Liver (tissue), 9 donors: ENCODE measurements around the gene AZGP1. TPM values are rescaled to one million over a fixed set of nuclear protein-coding genes. Genes with fewer than 3 reads are reported as not detected.

Experiments used
- DNase-seq: peaks from one replicate; pipeline ENCODE4 v3.0.0-alpha.2; 2017; ENCODE audit warnings: low spot score
- H3K27ac ChIP-seq, 2 donors: one replicate each; pipeline ENCODE4 v1.7.0; 2013; ENCODE audit warnings: inconsistent platforms in 2 of 2, low read length in 2 of 2, control low read depth in 1 of 2, low read depth in 1 of 2, mild to moderate bottlenecking in 1 of 2
- H3K27me3 ChIP-seq, 4 donors: one replicate each; pipeline versions ENCODE4 v1.6.1 to v1.7.0; 2013; ENCODE audit warnings: low read length in 3 of 4, inconsistent platforms in 1 of 4, mild to moderate bottlenecking in 1 of 4, moderate library complexity in 1 of 4; ENCODE audit not compliant: control insufficient read depth in 4 of 4, insufficient read depth in 4 of 4
- H3K36me3 ChIP-seq, 4 donors: one replicate each; pipeline versions ENCODE4 v1.6.1 to v1.7.0; 2013; ENCODE audit warnings: low read length in 3 of 4, mild to moderate bottlenecking in 3 of 4, low read depth in 1 of 4, moderate library complexity in 1 of 4; ENCODE audit not compliant: control insufficient read depth in 4 of 4, insufficient read depth in 3 of 4
- H3K4me1 ChIP-seq, 4 donors: one replicate each; pipeline versions ENCODE4 v1.6.1 to v1.7.0; 2013; ENCODE audit warnings: low read length in 3 of 4, mild to moderate bottlenecking in 3 of 4, moderate library complexity in 1 of 4; ENCODE audit not compliant: control insufficient read depth in 4 of 4, insufficient read depth in 4 of 4
- H3K4me3 ChIP-seq, 3 donors: one replicate each; pipeline versions ENCODE4 v1.6.1 to v1.7.0; 2013; ENCODE audit warnings: low read length in 3 of 3, control low read depth in 1 of 3, low read depth in 1 of 3, mild to moderate bottlenecking in 1 of 3
- H3K9ac ChIP-seq, 2 donors: one replicate each; pipeline ENCODE4 v1.7.0; 2013; ENCODE audit warnings: low read length in 2 of 2, mild to moderate bottlenecking in 2 of 2, moderate library complexity in 2 of 2, control low read depth in 1 of 2, low read depth in 1 of 2
- H3K9me3 ChIP-seq, 4 donors: one replicate each; pipeline versions ENCODE4 v1.6.1 to v1.7.0; 2013; ENCODE audit warnings: low read length in 3 of 4; ENCODE audit not compliant: control insufficient read depth in 4 of 4
- ATF3 ChIP-seq: IDR thresholded peaks from 2 replicates; pipeline ENCODE4 v1.6.1; 2016; ENCODE audit warnings: antibody characterized with exemption
- CTCF ChIP-seq: fragments of 150-350 bp; IDR thresholded peaks from 2 replicates; pipeline ENCODE4 v1.5.1; 2017; ENCODE audit warnings: improper control_type of control experiment, low read depth, low read length; ENCODE audit not compliant: missing input control
- EGR1 ChIP-seq, 2 donors: IDR thresholded peaks; 2 replicates each; pipeline ENCODE4 v1.6.1; 2016 to 2018; ENCODE audit warnings: antibody characterized with exemption in 2 of 2, low read depth in 2 of 2
- FOXA1 ChIP-seq: IDR thresholded peaks from 2 replicates; pipeline ENCODE4 v1.6.1; 2016; ENCODE audit warnings: antibody characterized with exemption
- FOXA2 ChIP-seq: IDR thresholded peaks from 2 replicates; pipeline ENCODE4 v1.6.1; 2016; ENCODE audit warnings: antibody characterized with exemption
- GABPA ChIP-seq, 2 donors: IDR thresholded peaks in 1 of 2; conservative IDR thresholded peaks in 1 of 2; 2 replicates each; pipeline ENCODE4 v1.6.1; 2016; ENCODE audit warnings: antibody characterized with exemption in 2 of 2, mild to moderate bottlenecking in 1 of 2, moderate library complexity in 1 of 2
- HNF4A ChIP-seq, 2 donors: conservative IDR thresholded peaks; 2 replicates each; pipeline ENCODE4 v1.6.1; 2016; ENCODE audit warnings: antibody characterized with exemption in 2 of 2, mild to moderate bottlenecking in 2 of 2
- HNF4G ChIP-seq: IDR thresholded peaks from 2 replicates; pipeline ENCODE4 v1.6.1; 2016; ENCODE audit warnings: antibody characterized with exemption
- JUND ChIP-seq, 2 donors: IDR thresholded peaks; 2 replicates each; pipeline ENCODE4 v1.6.1; 2016; ENCODE audit warnings: antibody characterized with exemption in 2 of 2
- MAX ChIP-seq: IDR thresholded peaks from 2 replicates; pipeline ENCODE4 v1.6.1; 2016; ENCODE audit warnings: antibody characterized with exemption
- NR2F2 ChIP-seq: IDR thresholded peaks from 2 replicates; pipeline ENCODE4 v1.6.1; 2016; ENCODE audit warnings: antibody characterized with exemption
- RAD21 ChIP-seq, 2 donors: IDR thresholded peaks; 2 replicates each; pipeline ENCODE4 v1.6.1; 2016; ENCODE audit warnings: antibody characterized with exemption in 2 of 2, mild to moderate bottlenecking in 2 of 2
- REST ChIP-seq: IDR thresholded peaks from 2 replicates; pipeline ENCODE4 v1.6.1; 2016; ENCODE audit warnings: antibody characterized with exemption, mild to moderate bottlenecking
- RXRA ChIP-seq, 2 donors: IDR thresholded peaks; 2 replicates each; pipeline ENCODE4 v1.6.1; 2017 to 2018; ENCODE audit warnings: antibody characterized with exemption in 2 of 2, mild to moderate bottlenecking in 1 of 2
- SP1 ChIP-seq: IDR thresholded peaks from 2 replicates; pipeline ENCODE4 v1.6.1; 2018; ENCODE audit warnings: antibody characterized with exemption, mild to moderate bottlenecking
- TAF1 ChIP-seq: conservative IDR thresholded peaks from 2 replicates; pipeline ENCODE4 v1.6.1; 2016; ENCODE audit warnings: antibody characterized with exemption, mild to moderate bottlenecking
- YY1 ChIP-seq: IDR thresholded peaks from 2 replicates; pipeline ENCODE4 v1.6.1; 2016; ENCODE audit warnings: antibody characterized with exemption, mild to moderate bottlenecking
- ZBTB33 ChIP-seq: IDR thresholded peaks from 2 replicates; pipeline ENCODE4 v1.6.1; 2016; ENCODE audit warnings: antibody characterized with exemption
- WGBS: extraction: QIAGEN DNeasy Blood & Tissue Kit; methylation state at CpG from one replicate; pipeline ENCODE4 v1.1.7; 2013; 5-methylcytosine and 5-hydroxymethylcytosine counted together
- polyA plus RNA-seq, 2 donors: library from polyadenylated mRNA; stranded (reverse) in 1 of 2; unstranded in 1 of 2; fragments of 200-250 nt in 1 of 2; fragments of >200 nt in 1 of 2; fragmentation: Nextera tagmentation in 1 of 2; extraction: Ambion mirVana in 1 of 2; gene quantifications; one replicate each; pipeline versions ENCODE4 v1.2.1 to v1.2.3, GENCODE V29; 2013 to 2015
- total RNA-seq, 2 donors: library from RNA; depleted of rRNA; stranded (reverse); fragments of >200 nt; gene quantifications; one replicate each; pipeline ENCODE4 v1.2.3, GENCODE V29; 2014
- donor health status: healthy.
- donor health status: healthy.
- donor health status: healthy.
- donor health status: healthy.
- donor health status: healthy.

AZGP1 gene
- total and polyA plus RNA-seq, 4 donors: 99.5 to 2,721 (median 1,150) TPM

- no peaks in the 10 kb centered on the region for H3K9me3 ChIP-seq
- no peaks in the 10 kb centered on the region for H3K36me3 ChIP-seq
- no peak for DNase-seq
- H3K4me3 ChIP-seq: no peak overlapping the region
- no peak overlapping the region for H3K27ac ChIP-seq
- TF ChIP-seq FOXA1 (no peak), HNF4G (no peak), JUND (IDR thresholded peaks at IDR 0.05) (no peak), REST (no peak), RXRA (IDR thresholded peaks at IDR 0.05) (no peak), MAX (no peak), YY1 (no peak), TAF1 (no peak), FOXA2 (no peak)
- peaks cover 0 to 10% (median 5%) of the 10 kb centered on the region in 4 donors for H3K4me1 ChIP-seq
- no peak overlapping the region for H3K9ac ChIP-seq
- no peaks in the 10 kb centered on the region for H3K27me3 ChIP-seq
Measured at GRCh38 chr7:99926321-99926720, 49.5 kb downstream of the AZGP1 start.

GRCh38 chr7:99923200-99923599 lies 52.6 kb downstream of the AZGP1 start:
- DNase-seq: no peak
- H3K27me3 ChIP-seq: no peaks in the 10 kb centered on the region
- peaks cover 0 to 15% (median 12%) of the 10 kb centered on the region in 4 donors for H3K4me1 ChIP-seq
- H3K4me3 ChIP-seq: no peak overlapping the region
- no peaks in the 10 kb centered on the region for H3K36me3 ChIP-seq
- H3K27ac ChIP-seq: no peak overlapping the region
- H3K9ac ChIP-seq: no peak overlapping the region
- TF ChIP-seq SP1: no peak
- TF ChIP-seq REST: no peak
- no peak for TF ChIP-seq GABPA (IDR thresholded peaks at IDR 0.05 in 1 of 2, conservative IDR thresholded peaks at IDR 0.05 in 1 of 2)
- TF ChIP-seq JUND (IDR thresholded peaks at IDR 0.05): no peak
- no peak for TF ChIP-seq YY1
- no peak for TF ChIP-seq NR2F2
- no peak for TF ChIP-seq ATF3
- no peak for TF ChIP-seq FOXA2
- TF ChIP-seq HNF4G: no peak
- no peak for TF ChIP-seq CTCF
- TF ChIP-seq RAD21 (IDR thresholded peaks at IDR 0.05): no peak
- no peak for TF ChIP-seq TAF1
- no peak for TF ChIP-seq ZBTB33
- TF ChIP-seq HNF4A (conservative IDR thresholded peaks at IDR 0.05): no peak
- TF ChIP-seq RXRA (IDR thresholded peaks at IDR 0.05): no peak
- TF ChIP-seq MAX: no peak
- no peak for TF ChIP-seq FOXA1
- TF ChIP-seq EGR1 (IDR thresholded peaks at IDR 0.05; ENCODE audit: low read depth in 2 of 2): no peak
- no peaks in the 10 kb centered on the region for H3K9me3 ChIP-seq
- WGBS: 96% methylated on average over 3 of the region's 3 CpGs
